ENCODE measurements around the gene CIDEA. TPM values are rescaled to one million over a fixed set of nuclear protein-coding genes. Genes with fewer than 3 reads are reported as not detected.

Gene CIDEA
- total RNA-seq, 2 donors from 2014 or later, result not detected

GRCh38 chr18:12302391-12303147 lies 48.4 kb downstream of the CIDEA start:
- no peak for DNase-seq (ENCODE audit: low spot score)
- no peak for TF ChIP-seq CTCF (IDR thresholded peaks at IDR 0.05)

GRCh38 chr18:12304351-12305210 lies 50.4 kb downstream of the CIDEA start:
- no peaks in the 10 kb centered on the region for H3K27me3 ChIP-seq (replicated peaks; ENCODE audit: insufficient read depth)
- peaks cover 10 to 19% of the 10 kb centered on the region in 2 donors for H3K4me1 ChIP-seq (ENCODE audit: control insufficient read depth in 1 of 2, low read depth in 2 of 2)
- no peak for DNase-seq (ENCODE audit: low spot score)
- ATAC-seq (ENCODE audit: insufficient number of reproducible peaks, low FRiP score, low read depth), result no peak
- no peak overlapping the region for H3K27ac ChIP-seq
- no peak for TF ChIP-seq CTCF (IDR thresholded peaks at IDR 0.05)
- no peak overlapping the region for H3K4me3 ChIP-seq
- no peaks in the 10 kb centered on the region for H3K36me3 ChIP-seq
- no peaks in the 10 kb centered on the region for H3K9me3 ChIP-seq

More at GRCh38 chr18:12302391-12303147, 48.4 kb downstream of the CIDEA start:
- Histone ChIP-seq H3K27me3 (replicated peaks; ENCODE audit: insufficient read depth) (no peaks in the 10 kb centered on the region), H3K4me1 (ENCODE audit: control insufficient read depth in 1 of 2, low read depth in 2 of 2) (peaks cover 10 to 15% of the 10 kb centered on the region in 2 donors), H3K9me3 (no peaks in the 10 kb centered on the region), H3K27ac (no peak overlapping the region), H3K36me3 (no peaks in the 10 kb centered on the region), H3K4me3 (no peak overlapping the region)
- ATAC-seq (ENCODE audit: insufficient number of reproducible peaks, low FRiP score, low read depth), result no peak

GRCh38 chr18:12305211-12305610 lies 51.0 kb downstream of the CIDEA start:
- peaks cover 16 to 26% of the 10 kb centered on the region in 2 donors for H3K4me1 ChIP-seq (ENCODE audit: control insufficient read depth in 1 of 2, low read depth in 2 of 2)
- ATAC-seq (ENCODE audit: insufficient number of reproducible peaks, low FRiP score, low read depth) (no peak), DNase-seq (ENCODE audit: low spot score) (no peak)
- no peak overlapping the region for H3K4me3 ChIP-seq
- no peaks in the 10 kb centered on the region for H3K27me3 ChIP-seq (replicated peaks; ENCODE audit: insufficient read depth)
- no peak overlapping the region for H3K27ac ChIP-seq
- no peak for TF ChIP-seq CTCF (IDR thresholded peaks at IDR 0.05)
- H3K36me3 ChIP-seq, result peaks cover 4% of the 10 kb centered on the region
- H3K9me3 ChIP-seq, result no peaks in the 10 kb centered on the region

- DNase-seq (ENCODE audit: low spot score) (no peak), ATAC-seq (ENCODE audit: insufficient number of reproducible peaks, low FRiP score, low read depth) (no peak)
- Histone ChIP-seq H3K27me3 (replicated peaks; ENCODE audit: insufficient read depth) (no peaks in the 10 kb centered on the region), H3K4me3 (peak overlapping the region; percentile 96), H3K9me3 (no peaks in the 10 kb centered on the region), H3K36me3 (peaks cover 10% of the 10 kb centered on the region), H3K27ac (no peak overlapping the region), H3K4me1 (ENCODE audit: control insufficient read depth in 1 of 2, low read depth in 2 of 2) (peaks cover 21 to 32% of the 10 kb centered on the region in 2 donors)
- TF ChIP-seq CTCF (IDR thresholded peaks at IDR 0.05), result no peak
Observed at GRCh38 chr18:12305930-12306629, 51.9 kb downstream of the CIDEA start.

Measured in thoracic aorta (tissue), 2 donors.